GM12865 (cell line): ENCODE measurements around the gene MRTFA.

Source experiments
- DNase-seq: peaks from one replicate; pipeline ENCODE4 v3.0.0; 2010; ENCODE audit warnings: low read depth
- H3K4me3 ChIP-seq: 2 replicates; pipeline ENCODE4 v1.5.1; 2011; ENCODE audit warnings: mild to moderate bottlenecking, low read depth, low read length, control low read depth
- TF ChIP-seq, protein P1 (sequence below): IDR thresholded peaks from 2 replicates; pipeline ENCODE4 v1.5.1; 2011; ENCODE audit warnings: low read length, control low read depth, low read depth, inconsistent platforms; ENCODE audit not compliant: insufficient read depth; ENCODE audit errors: missing control alignments

MRTFA gene

DNA sequence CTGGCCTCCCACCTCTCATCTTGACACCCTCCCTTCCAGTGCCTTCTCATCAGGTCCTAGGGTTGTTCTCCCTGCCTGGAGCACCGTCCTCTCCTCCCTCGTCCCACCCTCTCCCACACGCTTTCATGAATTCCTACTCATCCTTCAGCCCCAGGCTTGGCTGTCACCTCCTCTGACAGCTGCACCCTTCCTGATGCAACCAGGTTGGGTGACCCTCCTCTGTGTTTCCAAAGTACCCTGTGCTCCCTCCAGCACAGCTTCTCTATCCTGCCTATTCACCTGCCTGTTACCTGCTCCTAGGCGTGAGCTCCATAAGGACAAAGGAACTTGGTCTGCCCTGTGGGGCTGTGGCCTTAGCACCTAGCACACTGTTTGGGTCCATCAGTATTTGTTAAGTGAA is 207.7 kb downstream of the MRTFA start:
- DNase-seq, result no peak
- TF ChIP-seq, protein P1, sequence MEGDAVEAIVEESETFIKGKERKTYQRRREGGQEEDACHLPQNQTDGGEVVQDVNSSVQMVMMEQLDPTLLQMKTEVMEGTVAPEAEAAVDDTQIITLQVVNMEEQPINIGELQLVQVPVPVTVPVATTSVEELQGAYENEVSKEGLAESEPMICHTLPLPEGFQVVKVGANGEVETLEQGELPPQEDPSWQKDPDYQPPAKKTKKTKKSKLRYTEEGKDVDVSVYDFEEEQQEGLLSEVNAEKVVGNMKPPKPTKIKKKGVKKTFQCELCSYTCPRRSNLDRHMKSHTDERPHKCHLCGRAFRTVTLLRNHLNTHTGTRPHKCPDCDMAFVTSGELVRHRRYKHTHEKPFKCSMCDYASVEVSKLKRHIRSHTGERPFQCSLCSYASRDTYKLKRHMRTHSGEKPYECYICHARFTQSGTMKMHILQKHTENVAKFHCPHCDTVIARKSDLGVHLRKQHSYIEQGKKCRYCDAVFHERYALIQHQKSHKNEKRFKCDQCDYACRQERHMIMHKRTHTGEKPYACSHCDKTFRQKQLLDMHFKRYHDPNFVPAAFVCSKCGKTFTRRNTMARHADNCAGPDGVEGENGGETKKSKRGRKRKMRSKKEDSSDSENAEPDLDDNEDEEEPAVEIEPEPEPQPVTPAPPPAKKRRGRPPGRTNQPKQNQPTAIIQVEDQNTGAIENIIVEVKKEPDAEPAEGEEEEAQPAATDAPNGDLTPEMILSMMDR, result no peak
- H3K4me3 ChIP-seq, result no peak overlapping the region

GRCh38 chr22:40426594-40427333 is 209.8 kb downstream of the MRTFA start:
- DNase-seq, result no peak

GRCh38 chr22:40425082-40425481 is 211.4 kb downstream of the MRTFA start:
- TF ChIP-seq, protein P1, result no peak
- DNase-seq, result no peak

More at GRCh38 chr22:40426594-40427333, 209.8 kb downstream of the MRTFA start:
- TF ChIP-seq, protein P1, result no peak
- H3K4me3 ChIP-seq, result no peak overlapping the region

GRCh38 chr22:40423882-40424640 is 212.5 kb downstream of the MRTFA start:
- no peak for DNase-seq
- TF ChIP-seq, protein P1, result no peak
- H3K4me3 ChIP-seq, result no peak overlapping the region

More at GRCh38 chr22:40425082-40425481, 211.4 kb downstream of the MRTFA start:
- no peak overlapping the region for H3K4me3 ChIP-seq

- DNase-seq, result no peak
- TF ChIP-seq, protein P1, result no peak
- H3K4me3 ChIP-seq, result no peak overlapping the region
Observed at GRCh38 chr22:40423310-40423688, 213.2 kb downstream of the MRTFA start.

GRCh38 chr22:40422558-40423309 is 213.8 kb downstream of the MRTFA start:
- DNase-seq, result no peak
- no peak overlapping the region for H3K4me3 ChIP-seq
- TF ChIP-seq, protein P1, result no peak
